Hypothalamus (tissue), 51 donors: ENCODE data around the gene CPNE4.
"Not testable (repeated sequence)": the region's sequence is repeated elsewhere in the genome, so short reads cannot be mapped to it uniquely, and the experiment has no call there.

ENCODE experiments used
- DNase-seq, 51 donors: peaks; one replicate each; lab custom pipeline; 2025; lab: John Stamatoyannopoulos, UW

Gene CPNE4

DNA sequence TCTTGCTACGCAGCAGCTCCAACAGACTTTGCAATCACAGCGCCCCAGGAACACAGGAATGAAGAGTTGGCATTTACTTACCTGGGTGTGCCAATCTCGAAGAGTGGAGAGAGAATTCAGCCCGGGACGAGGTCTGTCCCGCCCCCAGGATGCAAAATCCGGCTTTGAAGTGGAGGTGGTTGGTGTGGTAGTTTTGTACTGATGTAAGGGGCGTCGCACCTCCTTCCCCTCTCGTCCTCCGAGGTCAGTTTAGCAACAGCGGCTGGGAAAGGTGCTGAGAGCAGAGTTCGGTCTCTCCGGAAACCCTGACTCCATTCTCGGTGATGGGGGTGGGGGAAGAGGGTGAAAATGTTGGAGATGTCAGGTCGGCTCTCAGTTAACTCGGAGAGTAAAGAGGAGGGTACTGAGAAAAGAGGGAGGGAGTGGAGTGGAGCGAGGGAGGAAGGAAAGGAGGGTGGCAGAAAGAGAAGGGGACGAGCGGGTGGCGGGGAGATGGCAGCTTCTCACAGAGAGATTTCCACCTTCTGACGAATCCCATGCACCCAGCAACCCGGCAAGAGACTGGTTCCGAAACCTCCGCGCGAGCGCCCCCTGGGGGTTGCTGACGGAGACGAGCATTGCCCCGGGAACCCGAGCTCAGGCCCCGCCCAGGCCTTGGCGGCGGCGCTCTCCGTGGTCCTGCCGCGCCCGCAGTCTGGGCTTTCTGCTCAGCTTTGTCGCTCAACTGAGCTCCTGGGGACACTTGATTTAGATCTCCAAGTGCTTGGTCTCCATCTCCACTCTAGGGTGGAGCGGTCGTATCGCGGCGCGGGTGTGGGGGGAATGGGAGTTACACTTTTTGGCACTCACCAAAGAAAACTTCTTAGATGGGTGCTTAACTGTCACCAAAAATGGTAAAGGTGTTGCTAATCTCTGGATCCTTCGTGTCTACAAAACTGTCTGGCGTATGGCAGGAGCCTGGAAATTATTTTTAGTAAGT, at the start of gene CPNE4:
Gene CPNE4, minus strand, starts transcription at position 529 of the 979 bp plus-strand sequence.
- DNase-seq = peak in 49 of 51 donors; percentile 6 to 88 (median 65)

DNA sequence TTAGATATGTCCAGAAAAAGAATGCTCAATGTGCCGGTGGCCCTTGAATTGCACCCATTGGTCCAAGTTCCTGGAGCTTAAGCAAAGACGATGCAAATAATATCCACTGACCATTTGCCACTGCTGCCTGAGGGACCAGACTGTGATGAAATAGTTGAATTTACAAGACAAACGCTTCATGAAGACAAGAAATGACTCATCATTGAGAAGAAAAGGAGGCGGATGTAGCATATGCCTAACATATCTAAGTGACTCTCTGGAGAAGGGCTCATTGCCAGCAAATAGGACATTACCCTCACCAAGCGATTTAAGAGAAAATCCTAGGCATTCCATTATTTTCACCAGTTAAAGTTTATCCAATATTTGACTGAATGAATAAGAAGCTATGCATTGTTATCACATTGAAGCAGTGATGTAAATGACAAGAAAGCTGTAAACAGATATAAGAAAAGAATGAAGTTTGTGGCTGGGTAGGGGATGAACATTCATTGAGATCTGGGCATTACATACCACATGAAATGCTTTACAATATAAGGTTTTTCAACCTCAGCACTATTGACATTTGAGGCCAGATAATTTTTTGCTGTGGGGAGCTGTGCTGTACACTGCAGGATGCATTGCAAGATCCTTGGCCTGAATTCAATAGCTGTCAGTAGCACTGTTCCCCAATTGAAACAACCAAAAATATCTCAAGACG, 48.9 kb upstream of the CPNE4 start:
- no peak for DNase-seq

DNA sequence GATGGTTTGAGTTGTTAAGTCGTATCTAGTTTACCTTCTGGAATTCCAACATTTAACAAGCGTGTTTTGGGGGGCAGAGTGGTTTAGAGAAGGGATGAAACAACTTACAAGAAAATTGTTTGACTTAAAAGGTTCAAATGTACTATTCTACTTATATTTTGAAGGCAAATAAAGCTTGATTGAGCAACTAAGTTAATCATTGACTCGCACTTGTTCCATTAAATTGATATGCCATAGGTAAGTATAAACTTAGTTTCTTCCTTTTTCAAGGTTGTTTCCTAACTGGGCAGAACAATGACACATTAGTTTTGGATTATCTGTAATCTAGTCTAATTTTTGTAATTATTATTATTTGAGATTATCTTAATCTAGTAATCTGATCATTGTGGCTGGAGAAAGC, 48.3 kb upstream of the CPNE4 start:
- DNase-seq = no peak

DNA sequence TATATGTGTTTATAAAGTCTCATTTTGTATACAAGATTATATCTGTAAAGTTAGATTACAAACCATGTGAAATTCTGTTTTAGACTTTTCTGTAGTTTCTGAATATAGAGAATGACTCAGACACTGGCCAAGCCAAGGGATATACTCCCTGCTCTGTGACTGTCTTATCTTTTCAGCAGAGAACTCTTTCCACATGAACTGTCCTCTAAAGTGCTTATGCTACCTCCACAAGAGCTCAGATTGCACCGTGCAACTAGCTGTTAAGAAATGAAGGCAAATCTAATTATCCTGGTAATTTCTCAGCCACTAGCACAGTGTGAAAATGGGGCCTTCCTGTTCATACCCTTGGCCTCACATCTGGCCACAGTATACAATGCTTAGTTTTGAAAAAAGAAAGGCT, 44.3 kb upstream of the CPNE4 start:
- no peak for DNase-seq

DNA sequence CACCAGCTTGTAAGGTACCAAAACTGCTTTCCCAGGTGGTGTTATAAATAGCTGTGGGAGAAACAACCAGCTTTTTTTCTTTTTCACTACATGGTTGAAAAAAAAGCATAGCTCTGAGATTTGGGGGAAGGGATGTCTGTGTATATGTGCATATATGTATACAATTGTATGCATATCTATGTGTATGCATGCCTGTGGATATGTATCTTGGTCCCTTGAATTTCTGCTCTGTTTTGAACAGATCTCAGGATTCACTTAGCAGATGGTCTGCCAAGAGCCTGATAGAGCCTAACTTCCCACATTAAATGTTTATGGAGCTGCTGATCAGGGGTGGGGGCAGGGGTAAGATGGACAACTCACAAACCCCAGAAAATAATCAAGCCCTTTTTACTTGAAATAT, 39.0 kb upstream of the CPNE4 start:
- DNase-seq = no peak

DNA sequence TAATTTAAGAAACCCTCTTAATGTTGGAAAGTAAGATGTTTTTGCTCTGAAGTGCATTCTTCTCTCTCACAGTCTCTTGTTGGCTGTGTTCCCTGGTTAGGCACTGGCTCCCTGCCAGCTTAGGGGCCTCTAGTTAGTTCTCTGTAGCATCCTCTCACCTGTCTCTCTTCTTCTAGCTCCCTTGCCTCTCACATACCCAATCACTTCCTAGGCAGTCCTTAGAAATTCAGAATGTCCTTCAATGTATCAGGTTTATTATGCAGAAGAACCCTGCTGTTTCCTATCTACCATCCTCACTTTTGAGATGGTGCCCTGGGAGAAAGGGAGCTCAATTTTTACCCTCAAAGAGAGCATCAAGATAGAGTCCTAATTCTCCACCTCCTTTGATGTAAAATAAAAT, 36.2 kb upstream of the CPNE4 start:
- peak in 1 of 51 donors; percentile 1 for DNase-seq

DNA sequence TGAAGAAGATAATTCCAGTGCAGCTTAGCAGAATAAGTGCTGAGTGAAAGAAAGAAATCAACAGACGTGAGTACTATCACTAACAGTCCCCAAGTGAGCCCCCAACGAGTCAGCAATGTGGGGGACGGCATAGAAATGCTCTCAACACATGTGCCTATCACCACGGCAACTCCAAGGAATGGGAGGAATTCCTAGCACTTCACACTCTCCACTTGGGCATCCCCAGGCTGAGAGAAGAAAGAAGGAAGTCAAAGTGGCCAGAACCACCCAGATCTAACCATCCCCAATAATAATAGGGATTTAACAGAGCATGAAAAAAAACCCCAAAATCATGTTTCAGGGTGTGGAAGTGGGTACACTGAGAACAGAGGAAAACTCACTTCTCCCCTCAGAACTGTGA, 29.3 kb upstream of the CPNE4 start:
- no peak for DNase-seq

DNA sequence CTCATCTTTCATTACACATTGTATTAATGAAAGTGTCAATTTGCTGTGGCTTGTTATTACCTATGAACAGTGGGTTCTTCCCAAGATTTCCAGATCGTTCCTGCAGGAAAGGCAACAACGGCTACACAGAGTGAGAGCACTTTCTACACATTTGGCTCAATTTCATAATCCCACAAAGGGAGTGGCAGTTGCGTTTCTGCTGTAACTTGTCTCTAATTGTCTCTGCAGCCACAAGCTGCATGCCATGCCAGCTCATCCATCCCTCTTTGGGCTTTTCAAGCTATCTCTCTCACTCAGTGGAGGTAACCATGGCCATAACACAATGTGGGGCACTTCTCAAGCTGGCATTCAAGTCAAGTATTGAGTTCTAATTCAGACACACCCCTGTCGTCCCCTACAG, 27.7 kb upstream of the CPNE4 start:
- DNase-seq = no peak

DNA sequence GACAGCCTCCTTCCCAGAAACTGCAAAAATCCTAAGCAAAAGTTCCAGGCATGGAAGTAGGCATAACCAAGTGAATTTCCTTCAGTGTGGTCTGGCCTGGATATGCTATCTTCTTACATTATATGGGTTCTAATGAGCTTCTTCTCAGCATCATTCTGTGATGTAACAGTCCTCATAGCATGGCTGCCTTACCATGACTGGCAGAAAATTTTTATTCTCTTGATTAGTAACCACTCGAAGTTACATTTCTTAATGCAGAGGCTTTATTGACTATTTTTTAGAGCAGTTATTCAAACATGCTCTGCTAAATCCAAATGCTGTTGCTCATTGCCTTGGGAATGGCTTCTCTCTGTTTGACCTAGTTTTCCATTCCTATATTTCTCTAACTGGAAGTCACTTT, 21.1 kb upstream of the CPNE4 start:
- DNase-seq = no peak

DNA sequence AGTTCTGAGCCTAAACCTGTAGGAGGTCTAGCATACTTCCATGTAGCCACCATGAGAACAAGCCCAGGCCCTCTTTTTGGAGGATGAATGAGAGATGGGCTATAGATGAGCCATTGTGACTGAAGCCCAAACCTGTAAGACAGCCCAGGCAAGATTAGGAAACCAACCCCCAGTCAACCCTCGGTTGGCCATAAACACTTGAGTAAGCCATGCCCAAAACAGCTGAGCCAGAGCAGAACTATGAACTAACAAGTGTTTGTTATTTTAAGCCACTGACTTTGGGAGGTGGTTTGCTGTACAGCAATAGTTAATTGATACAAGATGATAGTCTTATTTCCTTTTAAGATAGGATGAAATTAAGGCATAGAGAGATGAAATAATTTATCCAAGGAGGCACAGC, 12.4 kb upstream of the CPNE4 start:
- DNase-seq = no peak

DNA sequence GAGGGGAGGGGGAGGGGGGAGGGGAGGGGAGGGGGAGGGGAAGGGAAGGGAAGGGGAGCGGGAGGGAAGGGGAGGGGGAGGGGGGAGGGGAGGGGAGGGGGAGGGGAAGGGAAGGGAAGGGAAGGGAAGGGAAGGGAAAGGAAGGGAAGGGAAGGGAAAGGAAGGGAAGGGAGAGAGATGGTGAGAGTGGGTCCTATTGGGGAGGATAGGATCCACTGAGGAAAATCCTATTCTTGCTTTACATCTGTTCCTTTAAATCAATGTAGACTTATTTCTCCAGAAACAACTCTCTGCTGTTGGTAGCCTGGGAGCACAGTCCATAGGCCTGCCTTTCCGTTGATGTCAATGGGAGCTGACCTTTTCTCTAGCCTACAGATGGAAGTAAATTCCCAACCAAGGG, 10.1 kb upstream of the CPNE4 start:
- DNase-seq = not testable (repeated sequence)

DNA sequence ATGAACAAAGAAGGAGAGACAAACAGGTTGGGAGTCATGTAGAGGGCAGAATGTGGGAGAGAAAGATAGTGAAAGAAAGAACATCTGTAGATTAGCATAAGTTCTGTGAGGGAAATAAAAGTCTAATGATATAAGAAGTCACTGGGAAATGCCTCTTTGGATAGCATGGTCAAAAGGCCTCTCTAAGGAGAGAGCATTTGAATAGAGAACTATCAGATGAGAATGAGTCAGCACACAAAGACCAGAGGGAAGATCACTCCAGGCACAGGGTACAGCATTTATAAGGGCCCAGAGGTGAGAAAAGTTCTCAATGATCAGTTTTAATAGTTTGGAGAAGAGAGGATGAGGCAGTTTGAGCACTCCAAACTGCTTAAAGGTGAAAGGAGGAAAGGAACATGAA, 7.9 kb upstream of the CPNE4 start:
- DNase-seq = no peak

DNA sequence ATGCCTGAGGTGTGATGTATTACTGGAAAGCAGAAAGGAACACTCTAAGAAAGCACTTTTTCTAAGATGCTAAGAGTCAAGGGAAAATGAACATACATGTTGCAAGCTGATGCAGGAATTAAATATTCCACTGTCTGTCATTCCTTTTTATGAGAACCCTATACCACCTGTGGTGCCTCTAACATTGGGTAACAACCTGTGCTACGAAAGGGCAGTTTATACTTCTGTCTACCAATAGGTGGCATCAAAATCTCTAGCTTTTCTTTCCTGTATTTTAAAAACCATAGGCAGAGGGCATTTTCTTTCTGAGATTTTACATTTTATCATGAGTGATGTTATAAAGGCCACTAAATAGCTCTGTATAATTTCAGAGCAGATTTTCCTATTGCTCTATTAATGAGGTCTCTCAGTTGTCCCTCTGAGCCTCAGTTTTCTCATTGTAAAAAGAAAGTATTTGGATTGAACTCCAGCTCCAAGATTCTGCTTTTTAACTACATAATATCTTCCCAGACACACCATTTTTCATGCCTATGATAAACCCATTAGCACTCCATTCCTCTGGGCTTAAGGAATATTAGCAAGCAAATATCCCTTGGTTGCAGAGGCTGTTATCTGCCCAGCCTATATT, 3.5 kb upstream of the CPNE4 start:
- DNase-seq = no peak

DNA sequence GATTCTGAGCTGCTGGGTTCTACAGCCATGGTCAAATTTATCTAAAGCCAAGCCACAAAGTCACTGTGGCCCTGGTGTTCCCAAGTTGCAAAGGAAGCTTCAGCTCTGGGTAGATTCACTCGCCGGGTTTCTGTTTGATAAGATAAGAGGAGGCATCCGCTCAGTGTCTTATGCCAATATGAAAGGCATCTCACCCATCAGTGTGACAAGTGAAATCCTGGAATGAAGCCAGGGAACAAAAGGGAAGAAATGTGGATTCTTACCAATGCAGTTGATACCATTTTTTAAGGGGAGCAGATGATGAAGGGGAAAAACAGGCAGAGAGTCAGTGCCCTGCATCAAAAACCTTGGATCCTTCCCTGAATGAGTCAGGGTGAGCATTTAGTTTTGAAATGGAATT, 2.8 kb upstream of the CPNE4 start:
- DNase-seq = no peak

DNA sequence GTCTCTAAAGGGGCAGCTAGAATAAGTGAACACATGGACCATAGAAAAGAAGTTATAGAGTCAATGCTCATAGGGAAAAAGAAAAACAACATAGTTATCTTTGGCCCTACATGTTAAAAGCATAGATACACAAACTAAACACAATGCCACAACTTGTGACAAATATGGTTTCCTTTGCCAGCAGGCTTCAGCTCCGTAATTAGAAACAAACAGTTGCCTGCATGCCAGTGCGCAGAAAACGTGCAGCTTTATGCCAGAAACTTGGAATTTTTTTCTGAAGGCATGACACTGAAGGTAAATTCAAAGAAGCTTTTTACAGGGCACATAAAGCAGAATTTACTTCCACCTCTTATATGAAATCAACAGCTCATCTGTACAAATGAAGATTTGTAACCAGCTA, 2.2 kb upstream of the CPNE4 start:
- no peak for DNase-seq

DNA sequence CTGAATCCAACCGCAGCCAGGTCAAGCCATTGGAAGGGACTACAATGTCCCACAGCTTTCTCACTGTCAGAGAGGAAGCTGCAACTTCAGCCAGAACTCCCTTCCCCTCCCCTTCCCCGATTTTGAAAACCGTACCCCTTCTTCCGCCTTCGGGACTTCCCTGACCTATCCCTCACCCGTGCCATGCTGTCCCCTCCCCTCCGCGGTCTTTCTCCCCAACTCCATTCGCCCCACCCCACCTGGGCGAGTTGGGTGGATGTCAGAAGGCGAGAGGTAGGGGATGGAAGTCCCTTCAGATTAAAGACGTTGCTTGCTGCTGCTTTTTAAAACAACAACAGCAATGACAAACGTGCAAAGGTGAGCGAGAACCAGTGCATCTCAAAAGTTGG, 723 bp downstream of the CPNE4 start:
- peak in 1 of 51 donors; percentile 33 for DNase-seq

DNA sequence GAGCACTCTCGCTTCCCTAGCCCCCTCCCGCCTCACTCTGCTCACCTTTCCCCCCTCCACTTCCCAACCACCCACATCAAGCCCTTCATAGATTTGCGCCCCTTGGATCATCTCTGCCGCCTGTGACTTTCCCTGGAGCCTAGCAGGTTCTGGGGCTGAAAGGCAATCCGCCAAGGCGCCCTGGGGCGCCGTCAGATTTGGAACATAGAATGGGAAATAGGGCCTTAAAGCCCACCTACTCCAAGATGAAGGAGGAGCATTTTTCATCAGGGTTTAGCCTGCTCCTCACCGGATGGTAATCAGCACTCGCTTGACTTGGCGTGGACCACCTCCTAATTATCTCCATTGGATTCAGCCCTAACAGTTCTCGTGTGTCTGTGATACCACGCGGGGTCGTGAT, 1.3 kb downstream of the CPNE4 start:
- no peak for DNase-seq

DNA sequence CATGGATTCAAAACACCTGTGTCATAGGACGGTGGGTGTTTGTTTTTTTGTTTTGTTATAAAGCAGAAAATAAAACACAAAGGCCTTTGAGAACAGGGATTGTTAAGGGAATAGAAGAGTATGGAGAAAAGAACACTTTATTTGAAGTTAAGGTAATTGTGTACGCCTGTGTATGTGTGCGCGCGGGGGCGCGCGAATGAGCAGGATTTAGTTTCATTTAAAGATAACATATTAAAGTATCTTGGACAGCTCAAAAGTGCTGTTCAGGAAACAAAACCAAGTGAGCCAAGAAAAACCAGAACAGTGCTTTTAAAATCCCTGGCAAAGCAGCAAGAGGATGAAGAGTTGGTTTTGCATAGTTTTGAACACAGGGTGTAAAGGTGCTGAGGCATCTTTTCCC, 1.9 kb downstream of the CPNE4 start:
- DNase-seq = no peak

DNA sequence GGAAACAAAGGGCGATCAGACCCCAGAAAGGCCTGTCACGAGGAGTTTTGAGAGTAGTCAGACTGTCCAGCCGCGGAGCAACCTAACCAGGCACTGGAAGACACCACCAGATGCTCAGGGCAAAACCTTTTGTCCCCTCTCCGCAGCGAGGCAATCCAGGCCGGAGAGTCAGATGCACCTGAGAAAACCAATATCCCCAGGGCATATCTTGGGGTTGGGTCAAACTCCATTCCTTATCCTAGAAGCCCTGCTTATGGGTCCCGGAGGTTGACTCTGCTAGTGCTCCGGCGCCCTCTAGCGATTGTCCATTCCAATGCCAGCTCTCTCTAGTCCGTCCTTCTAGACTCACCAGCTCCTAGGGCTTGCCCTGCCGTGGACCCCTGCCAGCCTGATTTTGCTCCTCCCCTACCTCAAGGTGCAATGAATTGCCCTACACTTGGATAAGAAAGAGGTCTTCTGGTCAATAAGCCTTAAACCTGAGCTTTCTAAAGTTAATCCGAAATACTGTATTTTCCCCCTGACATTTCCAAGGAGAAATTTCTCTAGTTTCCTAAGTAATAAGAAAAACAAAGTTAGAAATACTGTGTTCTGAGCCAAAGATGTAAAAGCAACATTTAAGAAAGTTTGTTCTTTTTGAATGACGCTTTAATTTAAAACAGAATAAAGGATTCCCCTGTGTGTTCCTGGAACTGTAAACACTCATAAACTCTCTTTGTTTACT, 5.5 kb downstream of the CPNE4 start:
- DNase-seq = peak in 49 of 51 donors; percentile 1 to 85 (median 54)

DNA sequence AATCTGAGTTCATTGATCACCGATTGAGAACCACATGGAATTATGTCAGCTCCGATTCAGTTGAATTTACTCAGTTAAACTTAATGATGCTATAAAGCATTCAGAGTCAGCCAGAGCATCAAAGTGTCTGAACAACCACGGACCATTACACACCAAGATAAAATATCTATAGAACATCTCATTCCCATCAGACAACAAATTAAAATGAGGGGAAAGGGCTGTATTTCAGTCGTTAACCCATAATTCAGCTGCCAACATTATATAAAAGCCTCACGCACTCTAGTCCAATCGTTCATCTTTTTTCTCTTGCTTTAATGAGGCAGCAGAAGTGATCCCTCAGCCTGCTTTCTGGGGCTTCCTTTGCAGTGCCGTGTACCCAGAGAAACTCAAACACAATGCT, 11.9 kb downstream of the CPNE4 start:
- DNase-seq = no peak

DNA sequence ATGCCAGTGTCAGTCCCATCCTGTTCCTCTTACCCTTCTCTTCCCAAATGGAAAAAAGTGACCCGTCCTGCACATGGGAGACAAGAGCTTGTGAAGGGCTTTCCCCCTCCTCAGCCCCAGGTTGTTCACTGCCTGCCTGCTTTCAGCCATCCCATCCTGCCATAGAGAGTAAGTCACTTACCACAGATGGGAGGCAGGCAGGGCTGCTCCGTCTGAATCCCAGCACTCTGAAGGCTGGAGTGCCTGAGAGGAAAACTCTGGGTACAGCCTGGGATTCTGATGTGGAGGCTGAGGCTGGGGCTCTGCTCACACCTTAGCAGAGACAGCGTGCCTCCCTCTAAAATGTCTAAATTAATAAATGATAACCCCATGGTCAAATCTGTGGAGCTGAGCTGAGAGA, 14.8 kb downstream of the CPNE4 start:
- DNase-seq = no peak
